Prostate gland (tissue), 2 donors: ENCODE measurements around the gene AGFG1. TPM values are rescaled to one million over a fixed set of nuclear protein-coding genes. Genes with fewer than 3 reads are reported as not detected.

Experiments
- DNase-seq: peaks from one replicate; pipeline ENCODE4 v3.0.0-alpha.2; 2019; ENCODE audit warnings: low spot score
- H3K27ac ChIP-seq, 2 donors: fragments of 200-600 bp; sonication (generic); 2 replicates each; pipeline ENCODE4 v1.5.1; 2017 to 2019
- H3K27me3 ChIP-seq: fragments of 200-600 bp; sonication (generic); replicated peaks from 2 replicates; pipeline ENCODE4 v1.5.1; 2019; ENCODE audit not compliant: insufficient read depth
- H3K36me3 ChIP-seq, 2 donors: fragments of 200-600 bp; sonication (generic); 1 replicate in 1 of 2; 2 replicates in 1 of 2; pipeline versions ENCODE4 v1.5.1 to v1.8.1; 2017 to 2019
- H3K4me1 ChIP-seq: fragments of 200-600 bp; sonication (generic); replicated peaks from 2 replicates; pipeline ENCODE4 v1.5.1; 2019
- H3K4me3 ChIP-seq, 2 donors: fragments of 200-600 bp; sonication (generic); 2 replicates each; pipeline ENCODE4 v1.5.1; 2017 to 2019
- H3K9me3 ChIP-seq: fragments of 200-600 bp; sonication (generic); 2 replicates; pipeline ENCODE4 v1.5.1; 2017
- CTCF ChIP-seq, 4 experiments: fragments of 200-600 bp in 2 of 4; fragments of 450-650 bp in 2 of 4; sonication (generic) in 2 of 4; IDR thresholded peaks; 1 replicate in 3 of 4; 2 replicates in 1 of 4; pipeline ENCODE4 v1.5.1; 2016 to 2019; ENCODE audit warnings: antibody characterized with exemption in 4 of 4, mild to moderate bottlenecking in 2 of 4, moderate library complexity in 2 of 4
- POLR2A ChIP-seq: fragments of 450-650 bp; IDR thresholded peaks from one replicate; pipeline ENCODE4 v1.6.1; 2016; ENCODE audit warnings: antibody characterized with exemption, mild to moderate bottlenecking
- POLR2AphosphoS5 ChIP-seq: sonication (generic); formaldehyde crosslinking; IDR thresholded peaks from one replicate; pipeline ENCODE4 v1.6.1; 2017; ENCODE audit warnings: antibody characterized with exemption
- WGBS: methylation state at CpG from one replicate; pipeline ENCODE4 v1.1.5; 2018; 5-methylcytosine and 5-hydroxymethylcytosine counted together
- intact Hi-C: fragments of 100-400 bp; cut with DNase I; formaldehyde crosslinking; loops from one replicate; pipeline ENCODE4 v1.14.2; 2022
- total RNA-seq, 2 donors: library from RNA; depleted of rRNA; stranded (reverse); fragments of >200 nt; gene quantifications; one replicate each; pipeline ENCODE4 v1.1.0, GENCODE V29; 2016

The AGFG1 gene
- total RNA-seq, 2 donors from 2014 or later = 40.3 to 73.7 TPM

GRCh38 chr2:227482638-227483340, 10.8 kb downstream of the AGFG1 start:
- DNase-seq = no peak
- H3K27ac ChIP-seq = no peak overlapping the region
- TF ChIP-seq CTCF (IDR thresholded peaks at IDR 0.05) = no peak
- no peak for TF ChIP-seq POLR2A
- no peak for TF ChIP-seq POLR2AphosphoS5
- H3K27me3 ChIP-seq = no peaks in the 10 kb centered on the region
- no peaks in the 10 kb centered on the region for H3K36me3 ChIP-seq
- H3K9me3 ChIP-seq = no peaks in the 10 kb centered on the region
- whole genome bisulfite sequencing = 92% methylated on average over 1 of the region's 1 CpG
- intact Hi-C loops = no loop called here
- H3K4me3 ChIP-seq = no peak overlapping the region
- H3K4me1 ChIP-seq = no peaks in the 10 kb centered on the region

- intact Hi-C loops = no loop called here
- H3K27ac ChIP-seq = no peak overlapping the region
- no peak overlapping the region for H3K4me3 ChIP-seq
- no peak for TF ChIP-seq CTCF (IDR thresholded peaks at IDR 0.05)
- TF ChIP-seq POLR2A = no peak
- no peak for TF ChIP-seq POLR2AphosphoS5
- H3K4me1 ChIP-seq = no peaks in the 10 kb centered on the region
- no peaks in the 10 kb centered on the region for H3K27me3 ChIP-seq
- H3K36me3 ChIP-seq = no peaks in the 10 kb centered on the region
- 100% methylated on average over 1 of the region's 1 CpG for WGBS
- DNase-seq = no peak
- no peaks in the 10 kb centered on the region for H3K9me3 ChIP-seq
These were observed 13.5 kb downstream of the AGFG1 start for GRCh38 chr2:227485429-227485828.

- WGBS = 87% methylated on average over 2 of the region's 2 CpGs
- DNase-seq = no peak
- intact Hi-C loops = no loop called here
- no peaks in the 10 kb centered on the region for H3K27me3 ChIP-seq
- no peak for TF ChIP-seq POLR2AphosphoS5
- no peak for TF ChIP-seq POLR2A
- TF ChIP-seq CTCF (IDR thresholded peaks at IDR 0.05) = no peak
- H3K4me1 ChIP-seq = no peaks in the 10 kb centered on the region
- H3K4me3 ChIP-seq = no peak overlapping the region
- no peaks in the 10 kb centered on the region for H3K9me3 ChIP-seq
- H3K27ac ChIP-seq = no peak overlapping the region
- no peaks in the 10 kb centered on the region for H3K36me3 ChIP-seq
These were observed 14.7 kb downstream of the AGFG1 start for GRCh38 chr2:227486688-227487087.

- Histone ChIP-seq H3K4me3 (no peak overlapping the region), H3K36me3 (no peaks in the 10 kb centered on the region), H3K27me3 (no peaks in the 10 kb centered on the region), H3K27ac (no peak overlapping the region), H3K4me1 (no peaks in the 10 kb centered on the region), H3K9me3 (no peaks in the 10 kb centered on the region)
- TF ChIP-seq CTCF (IDR thresholded peaks at IDR 0.05) = no peak
- TF ChIP-seq POLR2A = no peak
- no peak for TF ChIP-seq POLR2AphosphoS5
- intact Hi-C loops = no loop called here
- no peak for DNase-seq
- WGBS = 85% methylated on average over 3 of the region's 3 CpGs
These were observed 16.1 kb downstream of the AGFG1 start for GRCh38 chr2:227488045-227488444.

GRCh38 chr2:227491386-227491785, 19.4 kb downstream of the AGFG1 start:
- Histone ChIP-seq H3K27ac (no peak overlapping the region), H3K4me1 (no peaks in the 10 kb centered on the region), H3K4me3 (no peak overlapping the region), H3K9me3 (no peaks in the 10 kb centered on the region), H3K36me3 (no peaks in the 10 kb centered on the region), H3K27me3 (no peaks in the 10 kb centered on the region)
- DNase-seq = no peak
- TF ChIP-seq CTCF (IDR thresholded peaks at IDR 0.05) = no peak
- TF ChIP-seq POLR2A = no peak
- no peak for TF ChIP-seq POLR2AphosphoS5
- 89% methylated on average over 3 of the region's 3 CpGs for WGBS
- intact Hi-C loops = no loop called here
